Testis (tissue), 3 donors: ENCODE results near the gene TPO. TPM values are rescaled to one million over a fixed set of nuclear protein-coding genes. Genes with fewer than 3 reads are reported as not detected.

Source experiments
- DNase-seq: peaks from one replicate; pipeline ENCODE4 v3.0.0-alpha.2; 2019
- H3K27ac ChIP-seq, 2 donors: fragments of 200-600 bp; sonication (generic); one replicate each; pipeline ENCODE4 v1.5.1; 2019
- H3K27me3 ChIP-seq: fragments of 200-600 bp; sonication (generic); one replicate; pipeline ENCODE4 v1.5.1; 2019
- H3K36me3 ChIP-seq: fragments of 200-600 bp; sonication (generic); one replicate; pipeline ENCODE4 v1.5.1; 2017; ENCODE audit warnings: low read depth; ENCODE audit errors: missing control alignments
- H3K4me1 ChIP-seq: fragments of 200-600 bp; sonication (generic); one replicate; pipeline ENCODE4 v1.5.1; 2019
- H3K4me3 ChIP-seq, 2 donors: fragments of 200-600 bp; sonication (generic); one replicate each; pipeline ENCODE4 v1.5.1; 2017 to 2019
- H3K9me3 ChIP-seq: fragments of 200-600 bp; sonication (generic); one replicate; pipeline ENCODE4 v1.5.1; 2017
- POLR2A ChIP-seq: fragments of 450-650 bp; IDR thresholded peaks from one replicate; pipeline ENCODE4 v1.6.1; 2017; ENCODE audit warnings: antibody characterized with exemption, mild to moderate bottlenecking, moderate library complexity
- WGBS, 2 donors: methylation state at CpG; one replicate each; pipeline ENCODE4 v1.1.5; 2018; 5-methylcytosine and 5-hydroxymethylcytosine counted together
- intact Hi-C: fragments of 100-400 bp; cut with DNase I; formaldehyde crosslinking; loops from one replicate; pipeline ENCODE4 v1.15.1; 2023; ENCODE audit warnings: low total_unique reads
- polyA plus RNA-seq: library from polyadenylated mRNA; stranded (reverse); fragments of 350-450 nt; fragmentation: Illumina TruSeq; extraction: RNeasy Lipid Tissue Mini Kit (QIAGEN cat#74804); gene quantifications from one replicate; pipeline ENCODE4 v1.2.3, GENCODE V29; 2014; ENCODE audit warnings: low read depth, low replicate concordance; ENCODE audit not compliant: insufficient read depth
- total RNA-seq, 2 donors: library from RNA; depleted of rRNA; stranded (reverse); fragments of >200 nt; gene quantifications; one replicate each; pipeline ENCODE4 v1.2.3, GENCODE V29; 2016
- TF ChIP-seq, protein P1 (sequence below), 3 experiments: fragments of 450-650 bp in 2 of 3; fragments of 200-600 bp in 1 of 3; sonication (generic) in 1 of 3; IDR thresholded peaks; one replicate each; pipeline ENCODE4 v1.5.1; 2016 to 2019; ENCODE audit warnings: antibody characterized with exemption in 3 of 3, mild to moderate bottlenecking in 2 of 3, moderate library complexity in 1 of 3

Gene TPO
- total and polyA plus RNA-seq, 3 donors from 2014 or later = 2.9 to 5.6 (median 2.9) TPM

DNA sequence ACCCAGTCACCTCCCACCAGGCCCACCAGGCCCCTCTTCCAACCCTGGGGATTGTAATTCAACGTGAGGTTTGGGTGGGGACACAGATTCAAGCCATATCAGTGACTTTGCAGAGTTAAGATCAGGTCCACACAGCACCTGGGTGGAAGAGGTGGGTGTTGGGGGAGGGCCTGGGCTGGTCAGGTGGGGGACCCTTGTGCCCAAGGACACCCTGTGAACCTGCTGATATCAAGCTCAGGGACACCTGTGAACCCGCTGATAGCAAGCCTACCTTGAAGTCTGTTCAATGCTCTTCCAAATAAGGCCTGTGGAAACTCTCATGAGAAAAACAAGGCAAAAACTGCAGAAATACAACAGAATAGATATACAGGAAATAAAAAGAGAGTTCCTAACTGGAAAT, 19.9 kb upstream of the TPO start:
- no peaks in the 10 kb centered on the region for H3K27me3 ChIP-seq
- H3K36me3 ChIP-seq = no peaks in the 10 kb centered on the region
- no peaks in the 10 kb centered on the region for H3K4me1 ChIP-seq
- no peaks in the 10 kb centered on the region for H3K9me3 ChIP-seq
- no peak overlapping the region for H3K4me3 ChIP-seq
- DNase-seq = no peak
- TF ChIP-seq, protein P1, sequence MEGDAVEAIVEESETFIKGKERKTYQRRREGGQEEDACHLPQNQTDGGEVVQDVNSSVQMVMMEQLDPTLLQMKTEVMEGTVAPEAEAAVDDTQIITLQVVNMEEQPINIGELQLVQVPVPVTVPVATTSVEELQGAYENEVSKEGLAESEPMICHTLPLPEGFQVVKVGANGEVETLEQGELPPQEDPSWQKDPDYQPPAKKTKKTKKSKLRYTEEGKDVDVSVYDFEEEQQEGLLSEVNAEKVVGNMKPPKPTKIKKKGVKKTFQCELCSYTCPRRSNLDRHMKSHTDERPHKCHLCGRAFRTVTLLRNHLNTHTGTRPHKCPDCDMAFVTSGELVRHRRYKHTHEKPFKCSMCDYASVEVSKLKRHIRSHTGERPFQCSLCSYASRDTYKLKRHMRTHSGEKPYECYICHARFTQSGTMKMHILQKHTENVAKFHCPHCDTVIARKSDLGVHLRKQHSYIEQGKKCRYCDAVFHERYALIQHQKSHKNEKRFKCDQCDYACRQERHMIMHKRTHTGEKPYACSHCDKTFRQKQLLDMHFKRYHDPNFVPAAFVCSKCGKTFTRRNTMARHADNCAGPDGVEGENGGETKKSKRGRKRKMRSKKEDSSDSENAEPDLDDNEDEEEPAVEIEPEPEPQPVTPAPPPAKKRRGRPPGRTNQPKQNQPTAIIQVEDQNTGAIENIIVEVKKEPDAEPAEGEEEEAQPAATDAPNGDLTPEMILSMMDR (IDR thresholded peaks at IDR 0.05) = no peak
- no peak for TF ChIP-seq POLR2A
- intact Hi-C loops = no loop called here
- 82% methylated on average over 2 of the region's 2 CpGs for WGBS, 2 donors
- H3K27ac ChIP-seq = no peak overlapping the region

DNA sequence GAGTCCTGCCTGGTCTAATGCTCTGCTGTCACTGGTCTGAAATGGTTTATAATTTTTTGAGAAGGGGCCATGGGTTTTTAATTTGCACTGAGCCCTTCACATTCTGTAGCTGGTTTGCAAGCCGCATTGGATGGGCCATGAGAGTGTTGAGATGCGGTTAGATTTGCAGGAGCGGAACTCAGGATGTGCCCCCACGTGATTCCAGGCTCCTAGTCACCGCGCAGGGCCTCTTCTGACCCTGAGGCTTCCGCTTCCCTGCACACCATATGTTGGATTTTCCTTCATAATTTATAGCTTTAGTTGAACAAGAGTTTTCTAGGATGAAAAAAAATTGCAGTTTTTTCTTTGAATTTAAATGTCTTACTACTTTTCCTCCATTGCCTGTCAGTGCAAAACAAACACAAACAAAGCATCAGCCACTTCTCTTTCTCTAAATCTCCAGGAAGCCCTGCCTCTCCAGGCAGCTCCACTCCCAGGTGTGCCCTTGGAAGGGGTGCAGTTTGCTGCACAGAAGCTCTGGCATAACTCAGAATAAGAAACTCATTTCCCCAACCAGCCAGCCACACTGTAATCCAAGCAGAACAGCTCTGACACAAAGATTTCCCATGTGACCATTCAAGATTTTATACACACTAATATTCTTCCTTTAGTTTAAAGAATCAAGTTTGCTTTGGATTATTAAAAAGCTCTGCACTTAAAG, 18.4 kb upstream of the TPO start:
- H3K27ac ChIP-seq = no peak overlapping the region
- no peak for TF ChIP-seq POLR2A
- TF ChIP-seq, protein P1 (IDR thresholded peaks at IDR 0.05) = no peak
- H3K9me3 ChIP-seq = no peaks in the 10 kb centered on the region
- 87 to 90% methylated on average over 7 of the region's 7 CpGs for WGBS, 2 donors
- no peak overlapping the region for H3K4me3 ChIP-seq
- H3K4me1 ChIP-seq = no peaks in the 10 kb centered on the region
- DNase-seq = no peak
- intact Hi-C loops = no loop called here
- H3K36me3 ChIP-seq = no peaks in the 10 kb centered on the region
- no peaks in the 10 kb centered on the region for H3K27me3 ChIP-seq

DNA sequence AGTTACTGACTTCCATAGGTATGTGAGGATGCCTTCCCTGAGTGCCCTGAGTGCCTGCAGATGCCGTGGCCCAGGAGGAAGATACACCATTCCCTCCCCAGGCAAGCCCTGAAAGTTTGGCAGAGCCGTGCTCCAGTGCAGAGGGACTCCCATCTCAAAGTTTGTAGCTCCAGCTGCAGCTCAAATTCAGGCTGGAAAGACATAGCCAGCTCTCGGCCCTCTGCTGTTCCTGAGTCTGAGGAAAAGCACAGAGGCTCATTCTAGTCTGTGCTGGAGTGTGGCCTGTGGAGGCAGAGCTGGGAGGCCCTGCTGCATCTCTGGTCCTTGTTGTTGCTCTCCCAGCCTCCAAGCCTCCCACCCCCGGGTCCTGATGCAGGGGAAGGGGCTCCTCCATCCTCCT, 15.9 kb upstream of the TPO start:
- Histone ChIP-seq H3K9me3 (no peaks in the 10 kb centered on the region), H3K27ac (no peak overlapping the region), H3K4me3 (no peak overlapping the region), H3K27me3 (no peaks in the 10 kb centered on the region), H3K36me3 (no peaks in the 10 kb centered on the region), H3K4me1 (no peaks in the 10 kb centered on the region)
- WGBS, 2 donors = 61 to 68% methylated on average over 3 to 4 of the region's 4 CpGs
- intact Hi-C loops = no loop called here
- TF ChIP-seq, protein P1 (IDR thresholded peaks at IDR 0.05) = no peak
- no peak for TF ChIP-seq POLR2A
- DNase-seq = no peak

DNA sequence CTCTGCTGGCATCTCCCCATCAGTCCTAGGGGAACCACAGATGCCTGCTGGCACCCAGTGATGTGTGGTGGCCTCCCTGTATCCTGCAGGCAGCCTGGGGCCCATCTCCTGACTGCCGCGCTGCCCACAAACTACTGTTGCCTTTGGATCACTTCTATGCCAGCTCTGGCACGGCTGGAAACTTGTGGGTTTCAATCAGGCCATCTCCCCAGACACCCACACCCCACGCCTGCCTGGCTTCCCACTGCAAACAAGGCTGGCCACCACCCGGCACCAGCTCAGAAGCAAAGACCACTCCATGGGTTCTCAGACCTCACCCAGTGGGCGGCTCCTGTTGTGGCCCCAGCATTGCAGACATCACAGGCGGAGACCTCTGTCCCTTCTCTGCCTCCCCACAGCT, 15.1 kb upstream of the TPO start:
- no peaks in the 10 kb centered on the region for H3K4me1 ChIP-seq
- no peak overlapping the region for H3K27ac ChIP-seq
- intact Hi-C loops = no loop called here
- DNase-seq = no peak
- TF ChIP-seq, protein P1 (IDR thresholded peaks at IDR 0.05) = no peak
- TF ChIP-seq POLR2A = no peak
- H3K4me3 ChIP-seq = no peak overlapping the region
- H3K36me3 ChIP-seq = no peaks in the 10 kb centered on the region
- WGBS, 2 donors = 95 to 100% methylated on average over 2 to 7 of the region's 7 CpGs
- H3K27me3 ChIP-seq = no peaks in the 10 kb centered on the region
- H3K9me3 ChIP-seq = no peaks in the 10 kb centered on the region
